GM12878 (cell line): ENCODE measurements around the gene XAGE2. TPM values are rescaled to one million over a fixed set of nuclear protein-coding genes. Genes with fewer than 3 reads are reported as not detected.

Experiments used
- ATAC-seq: fragments of 200-7000 bp; cut with Tn5 transposase; 3 replicates; pipeline ENCODE4 v1.9.1; 2020; ENCODE audit warnings: mild to moderate bottlenecking, moderate library complexity
- BruUV-seq: library from RNA; stranded (reverse); fragments of 400-500 nt; replicated peaks from 2 replicates; lab custom pipeline; 2021; lab: Mats Ljungman, UMichigan
- CTCF ChIA-PET: fragments of 300-600 bp; sonication (Branson Sonifier 250); formaldehyde crosslinking; extraction: SDS; loops from one replicate; lab custom pipeline; 2021; ENCODE audit warnings: inconsistent platforms; lab: Yijun Ruan, JAX
- POLR2A ChIA-PET: fragments of 350-600 bp; formaldehyde crosslinking; extraction: SDS; loops from one replicate; lab custom pipeline; 2021; ENCODE audit warnings: inconsistent platforms; lab: Charles Lee
- RAD21 ChIA-PET: fragments of 300-600 bp; sonication (Branson Sonifier 250); formaldehyde crosslinking; loops from one replicate; lab custom pipeline; 2023; ENCODE audit warnings: antibody characterized with exemption; ENCODE audit not compliant: unreplicated experiment; lab: Charles Lee
- SMC1A ChIA-PET: fragments of 300-600 bp; sonication (Branson Sonifier 250); formaldehyde crosslinking; loops from one replicate; lab custom pipeline; 2023; ENCODE audit not compliant: unreplicated experiment, uncharacterized antibody; lab: Charles Lee
- DNase-seq: peaks from one replicate; pipeline ENCODE4 v3.0.0-alpha.2; 2011; ENCODE audit warnings: low read depth, low spot score
- FAIRE-seq: peaks from 3 replicates; lab custom pipeline; 2011; peaks lifted over from hg19 to GRCh38; lab: Jason Lieb, UNC
- H2AFZ ChIP-seq: 2 replicates; pipeline ENCODE4 v1.6.0; 2011; ENCODE audit warnings: low read depth, low read length, control low read depth; ENCODE audit not compliant: control insufficient read depth
- H3K27ac ChIP-seq: 2 replicates; pipeline ENCODE4 v1.5.1; 2011; ENCODE audit warnings: control low read depth; ENCODE audit not compliant: control insufficient read depth, insufficient read depth
- H3K27me3 ChIP-seq, 2 experiments: replicated peaks in 1 of 2; 2 replicates each; pipeline versions ENCODE4 v1.6.0 to v1.6.1; 2011; ENCODE audit warnings: low read length in 1 of 2; ENCODE audit not compliant: control insufficient read depth in 2 of 2, insufficient read depth in 2 of 2
- H3K36me3 ChIP-seq, 2 experiments: 2 replicates each; pipeline ENCODE4 v1.5.1; 2011; ENCODE audit warnings: low read length in 1 of 2; ENCODE audit not compliant: control insufficient read depth in 2 of 2, insufficient read depth in 2 of 2
- H3K4me1 ChIP-seq: 2 replicates; pipeline ENCODE4 v1.6.1; 2011; ENCODE audit warnings: mild to moderate bottlenecking, low read length, moderate library complexity, mixed read lengths; ENCODE audit not compliant: control insufficient read depth, insufficient read depth
- H3K4me2 ChIP-seq: 2 replicates; pipeline ENCODE4 v1.6.0; 2011; ENCODE audit warnings: control low read depth; ENCODE audit not compliant: control insufficient read depth, insufficient read depth
- H3K4me3 ChIP-seq: fragments of 200-600 bp; sonication (generic); 2 replicates; pipeline ENCODE4 v1.5.1; 2016
- H3K79me2 ChIP-seq: 2 replicates; pipeline ENCODE4 v1.6.0; 2011; ENCODE audit warnings: low read length; ENCODE audit not compliant: control insufficient read depth, insufficient read depth
- H3K9ac ChIP-seq: 2 replicates; pipeline ENCODE4 v1.8.0; 2011; ENCODE audit warnings: low read length, control low read depth, mixed read lengths; ENCODE audit not compliant: control insufficient read depth, insufficient read depth
- H3K9me3 ChIP-seq: replicated peaks from 3 replicates; pipeline ENCODE4 v1.5.1; 2011; ENCODE audit warnings: mild to moderate bottlenecking, low read length; ENCODE audit not compliant: control insufficient read depth, insufficient read depth
- H4K20me1 ChIP-seq: 2 replicates; pipeline ENCODE4 v1.6.0; 2011; ENCODE audit not compliant: control insufficient read depth, insufficient read depth
- CHD4 ChIP-seq: fragments of 200-600 bp; sonication (generic); IDR thresholded peaks from 2 replicates; pipeline ENCODE4 v1.6.1; 2016; ENCODE audit warnings: mild to moderate bottlenecking
- IRF4 ChIP-seq: IDR thresholded peaks from 2 replicates; pipeline ENCODE4 v1.6.1; 2011; ENCODE audit warnings: low read depth, low read length
- JUNB ChIP-seq: IDR thresholded peaks from 2 replicates; pipeline ENCODE4 v1.6.1; 2016; ENCODE audit warnings: antibody characterized with exemption, mild to moderate bottlenecking
- JUND ChIP-seq: IDR thresholded peaks from 2 replicates; pipeline ENCODE4 v1.6.1; 2012; ENCODE audit warnings: low read depth, mild to moderate bottlenecking, low read length, improper control_type of control experiment, moderate library complexity
- NFXL1 ChIP-seq: fragments of 450-650 bp; IDR thresholded peaks from 2 replicates; pipeline ENCODE4 v1.6.1; 2017; ENCODE audit warnings: antibody characterized with exemption, mild to moderate bottlenecking, borderline replicate concordance
- RB1 ChIP-seq: fragments of 450-650 bp; formaldehyde crosslinking; IDR thresholded peaks from 2 replicates; pipeline ENCODE4 v1.6.1; 2017; ENCODE audit warnings: mild to moderate bottlenecking, borderline replicate concordance
- ZNF384 ChIP-seq: IDR thresholded peaks from 2 replicates; pipeline ENCODE4 v1.6.1; 2012; ENCODE audit warnings: low read depth, mild to moderate bottlenecking, low read length, improper control_type of control experiment, borderline replicate concordance
- ZZZ3 ChIP-seq: IDR thresholded peaks from 2 replicates; pipeline ENCODE4 v1.6.1; 2011; ENCODE audit warnings: low read depth; ENCODE audit not compliant: control insufficient read depth, insufficient read length
- WGBS: methylation state at CpG from one replicate; pipeline ENCODE4 v1.1.6; 2016; ENCODE audit warnings: low lambda C conversion rate; ENCODE audit not compliant: insufficient replicate concordance, insufficient coverage; ENCODE audit errors: missing lambda C conversion rate; 5-methylcytosine and 5-hydroxymethylcytosine counted together
- in situ Hi-C: fragments of 300-500 bp; cut with MboI; formaldehyde crosslinking; loops from 9 replicates; pipeline ENCODE4 v1.14.3; 2018; ENCODE audit warnings: mixed read lengths
- intact Hi-C: fragments of 100-400 bp; cut with micrococcal nuclease; formaldehyde crosslinking; loops from one replicate; pipeline ENCODE4 v1.14.2; 2022; ENCODE audit not compliant: unreplicated experiment
- polyA plus RNA-seq, 11 experiments: library from polyadenylated mRNA; depleted of rRNA in 4 of 11; unstranded in 6 of 11; stranded (reverse) in 5 of 11; fragments of >200 nt; fragmentation: Nextera tagmentation in 4 of 11; fragmentation: Illumina TruSeq in 1 of 11; extraction: Ambion mirVana in 4 of 11; extraction: Trizol in 1 of 11; gene quantifications; 1 replicate in 1 of 11; 2 replicates in 10 of 11; pipeline versions ENCODE4 v1.2.1 to v1.2.3, GENCODE V29; 2011 to 2016; ENCODE audit warnings: inconsistent platforms in 2 of 11, missing spikeins in 2 of 11, low read depth in 1 of 11
- total RNA-seq, 4 experiments: library from RNA; depleted of rRNA in 3 of 4; stranded (reverse); fragments of >200 nt in 3 of 4; fragmentation: Illumina TruSeq in 1 of 4; extraction: Trizol in 1 of 4; gene quantifications; 2 replicates each; pipeline versions ENCODE4 v1.2.1 to v1.2.3, GENCODE V29; 2013 to 2021
- TF ChIP-seq, protein P1 (sequence below): IDR thresholded peaks from 2 replicates; pipeline ENCODE4 v1.6.1; 2011; ENCODE audit warnings: borderline replicate concordance, low read depth, mild to moderate bottlenecking, moderate library complexity, mixed read lengths, low read length; ENCODE audit not compliant: insufficient read depth; ENCODE audit errors: extremely low read length
- TF ChIP-seq, protein P2 (sequence below): fragments of 450-650 bp; IDR thresholded peaks from 2 replicates; pipeline ENCODE4 v1.6.1; 2016; ENCODE audit warnings: mild to moderate bottlenecking, moderate library complexity, borderline replicate concordance

The XAGE2 gene
- total and polyA plus RNA-seq, 10 of the 15 experiments (the other 5 are each of a cell fraction or from before 2014, with no cell fraction given) = not detected

DNA sequence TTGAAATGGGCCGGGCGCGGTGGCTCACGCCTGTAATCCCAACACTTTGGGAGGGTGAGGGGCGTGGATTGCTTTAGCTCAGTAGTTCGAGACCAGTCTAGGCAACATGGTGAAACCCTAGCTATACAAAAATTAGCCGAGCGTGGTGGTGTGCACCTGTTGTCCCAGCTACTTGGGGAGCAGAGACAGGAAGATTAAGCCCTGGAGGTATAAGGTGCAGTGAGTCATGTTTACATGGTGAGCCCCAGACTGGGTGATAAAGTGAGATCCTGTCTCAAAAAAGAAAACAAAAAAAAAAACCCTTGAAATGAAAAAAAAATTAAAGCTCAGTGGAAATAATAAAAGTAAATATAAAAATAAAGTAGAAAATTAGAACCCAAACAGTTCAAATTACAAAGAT, 6.9 kb upstream of the XAGE2 start:
- TF ChIP-seq ZZZ3 (no peak), JUNB (no peak), CHD4 (no peak), JUND (no peak), IRF4 (no peak), NFXL1 (no peak), RB1 (no peak), ZNF384 (no peak)
- TF ChIP-seq, protein P1, sequence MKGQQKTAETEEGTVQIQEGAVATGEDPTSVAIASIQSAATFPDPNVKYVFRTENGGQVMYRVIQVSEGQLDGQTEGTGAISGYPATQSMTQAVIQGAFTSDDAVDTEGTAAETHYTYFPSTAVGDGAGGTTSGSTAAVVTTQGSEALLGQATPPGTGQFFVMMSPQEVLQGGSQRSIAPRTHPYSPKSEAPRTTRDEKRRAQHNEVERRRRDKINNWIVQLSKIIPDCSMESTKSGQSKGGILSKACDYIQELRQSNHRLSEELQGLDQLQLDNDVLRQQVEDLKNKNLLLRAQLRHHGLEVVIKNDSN = no peak
- TF ChIP-seq, protein P2, sequence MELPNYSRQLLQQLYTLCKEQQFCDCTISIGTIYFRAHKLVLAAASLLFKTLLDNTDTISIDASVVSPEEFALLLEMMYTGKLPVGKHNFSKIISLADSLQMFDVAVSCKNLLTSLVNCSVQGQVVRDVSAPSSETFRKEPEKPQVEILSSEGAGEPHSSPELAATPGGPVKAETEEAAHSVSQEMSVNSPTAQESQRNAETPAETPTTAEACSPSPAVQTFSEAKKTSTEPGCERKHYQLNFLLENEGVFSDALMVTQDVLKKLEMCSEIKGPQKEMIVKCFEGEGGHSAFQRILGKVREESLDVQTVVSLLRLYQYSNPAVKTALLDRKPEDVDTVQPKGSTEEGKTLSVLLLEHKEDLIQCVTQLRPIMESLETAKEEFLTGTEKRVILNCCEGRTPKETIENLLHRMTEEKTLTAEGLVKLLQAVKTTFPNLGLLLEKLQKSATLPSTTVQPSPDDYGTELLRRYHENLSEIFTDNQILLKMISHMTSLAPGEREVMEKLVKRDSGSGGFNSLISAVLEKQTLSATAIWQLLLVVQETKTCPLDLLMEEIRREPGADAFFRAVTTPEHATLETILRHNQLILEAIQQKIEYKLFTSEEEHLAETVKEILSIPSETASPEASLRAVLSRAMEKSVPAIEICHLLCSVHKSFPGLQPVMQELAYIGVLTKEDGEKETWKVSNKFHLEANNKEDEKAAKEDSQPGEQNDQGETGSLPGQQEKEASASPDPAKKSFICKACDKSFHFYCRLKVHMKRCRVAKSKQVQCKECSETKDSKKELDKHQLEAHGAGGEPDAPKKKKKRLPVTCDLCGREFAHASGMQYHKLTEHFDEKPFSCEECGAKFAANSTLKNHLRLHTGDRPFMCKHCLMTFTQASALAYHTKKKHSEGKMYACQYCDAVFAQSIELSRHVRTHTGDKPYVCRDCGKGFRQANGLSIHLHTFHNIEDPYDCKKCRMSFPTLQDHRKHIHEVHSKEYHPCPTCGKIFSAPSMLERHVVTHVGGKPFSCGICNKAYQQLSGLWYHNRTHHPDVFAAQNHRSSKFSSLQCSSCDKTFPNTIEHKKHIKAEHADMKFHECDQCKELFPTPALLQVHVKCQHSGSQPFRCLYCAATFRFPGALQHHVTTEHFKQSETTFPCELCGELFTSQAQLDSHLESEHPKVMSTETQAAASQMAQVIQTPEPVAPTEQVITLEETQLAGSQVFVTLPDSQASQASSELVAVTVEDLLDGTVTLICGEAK = no peak
- ChIA-PET SMC1A (no interaction called here), CTCF (no interaction called here), POLR2A (no interaction called here), RAD21 (no interaction called here)
- Histone ChIP-seq H4K20me1 (no peaks in the 10 kb centered on the region), H3K27me3 (no peaks in the 10 kb centered on the region), H3K9me3 (no peaks in the 10 kb centered on the region), H3K27ac (no peak overlapping the region), H3K79me2 (no peaks in the 10 kb centered on the region), H3K9ac (no peak overlapping the region), H3K4me1 (no peaks in the 10 kb centered on the region), H3K4me2 (no peak overlapping the region), H2AFZ (no peak overlapping the region), H3K4me3 (no peak overlapping the region), H3K36me3 (no peaks in the 10 kb centered on the region)
- no peak for FAIRE-seq
- ATAC-seq = no peak
- 36% methylated on average over 8 of the region's 8 CpGs for WGBS
- in situ Hi-C loops = no loop called here
- DNase-seq = no peak
- BruUV-seq = no TSS peak
- intact Hi-C loops = no loop called here
